HG03469 (cell line): ENCODE results near the gene HES1.
"Not testable (repeated sequence)": the region's sequence is repeated elsewhere in the genome, so short reads cannot be mapped to it uniquely, and the experiment has no call there.

ENCODE experiments used
- ATAC-seq: cut with Tn5 transposase; IDR thresholded peaks from one replicate; pipeline ENCODE4 v1.9.1; 2021; ENCODE audit warnings: mild to moderate bottlenecking, moderate library complexity, moderate number of reproducible peaks; ENCODE audit not compliant: unreplicated experiment

The HES1 gene

GRCh38 chr3:194135806-194136518 lies at the start of gene HES1:
Gene HES1, plus strand, starts transcription at chr3:194136148. Its CDS starts 233 bp downstream, at chr3:194136381.
- no peak for ATAC-seq

- ATAC-seq, result no peak
Observed at GRCh38 chr3:194086388-194087075, 49.4 kb upstream of the HES1 start.

- ATAC-seq, result no peak
Observed at GRCh38 chr3:194087280-194087679, 48.7 kb upstream of the HES1 start.

GRCh38 chr3:194087995-194088855 lies 47.7 kb upstream of the HES1 start:
- no peak for ATAC-seq

GRCh38 chr3:194089357-194090177 lies 46.4 kb upstream of the HES1 start:
- ATAC-seq, result no peak

- not testable (repeated sequence) for ATAC-seq
Observed at GRCh38 chr3:194090178-194090555, 45.8 kb upstream of the HES1 start.

- no peak for ATAC-seq
Observed at GRCh38 chr3:194090716-194091115, 45.2 kb upstream of the HES1 start.

- no peak for ATAC-seq
Observed at GRCh38 chr3:194091141-194091540, 44.8 kb upstream of the HES1 start.

GRCh38 chr3:194091897-194092296 lies 44.1 kb upstream of the HES1 start:
- not testable (repeated sequence) for ATAC-seq

- ATAC-seq, result no peak
Observed at GRCh38 chr3:194092881-194093301, 43.1 kb upstream of the HES1 start.

GRCh38 chr3:194093842-194094241 lies 42.1 kb upstream of the HES1 start:
- ATAC-seq, result no peak

GRCh38 chr3:194095464-194095863 lies 40.5 kb upstream of the HES1 start:
- no peak for ATAC-seq

- no peak for ATAC-seq
Observed at GRCh38 chr3:194095902-194096301, 40.0 kb upstream of the HES1 start.

GRCh38 chr3:194097141-194097882 lies 38.6 kb upstream of the HES1 start:
- ATAC-seq, result no peak

- no peak for ATAC-seq
Observed at GRCh38 chr3:194098081-194098842, 37.7 kb upstream of the HES1 start.

- ATAC-seq, result no peak
Observed at GRCh38 chr3:194098843-194099183, 37.1 kb upstream of the HES1 start.

- ATAC-seq, result no peak
Observed at GRCh38 chr3:194099215-194099614, 36.7 kb upstream of the HES1 start.

- ATAC-seq, result peak; percentile 62
Observed at GRCh38 chr3:194100856-194101390, 35.0 kb upstream of the HES1 start.
